Endodermal cell (in vitro differentiated cells): ENCODE data around the gene PIK3C3. TPM values are rescaled to one million over a fixed set of nuclear protein-coding genes. Genes with fewer than 3 reads are reported as not detected.

Experiments used
- DNase-seq: peaks from one replicate; pipeline ENCODE4 v3.0.0-alpha.2; 2017
- H3K27ac ChIP-seq: 2 replicates; pipeline ENCODE4 v1.5.1; 2013; ENCODE audit warnings: mild to moderate bottlenecking, low read depth, low read length, moderate library complexity
- H3K27me3 ChIP-seq: 2 replicates; pipeline ENCODE4 v1.6.1; 2013; ENCODE audit warnings: mild to moderate bottlenecking, low read length, moderate library complexity; ENCODE audit not compliant: insufficient read depth, control insufficient read depth, poor library complexity, severe bottlenecking
- H3K36me3 ChIP-seq: 2 replicates; pipeline ENCODE4 v1.7.0; 2013; ENCODE audit warnings: mild to moderate bottlenecking, low read length, moderate library complexity; ENCODE audit not compliant: control insufficient read depth, insufficient read depth
- H3K4me1 ChIP-seq: one replicate; pipeline ENCODE4 v1.7.0; 2013; ENCODE audit warnings: low read length; ENCODE audit not compliant: control insufficient read depth, insufficient read depth
- H3K4me3 ChIP-seq: 2 replicates; pipeline ENCODE4 v1.5.1; 2013; ENCODE audit warnings: mild to moderate bottlenecking, low read length, moderate library complexity
- H3K9ac ChIP-seq: 2 replicates; pipeline ENCODE4 v1.6.1; 2013; ENCODE audit warnings: mild to moderate bottlenecking, low read length, moderate library complexity; ENCODE audit not compliant: poor library complexity, severe bottlenecking; ENCODE audit errors: extremely low read depth
- H3K9me3 ChIP-seq: 2 replicates; pipeline ENCODE4 v1.6.1; 2013; ENCODE audit warnings: mild to moderate bottlenecking, low read length, moderate library complexity; ENCODE audit not compliant: control insufficient read depth
- H3K27ac Mint-ChIP-seq: 2 replicates; pipeline ENCODE4 v1.8.0; 2020; ENCODE audit warnings: mixed read lengths
- H3K27me3 Mint-ChIP-seq: 2 replicates; pipeline ENCODE4 v1.8.0; 2021; ENCODE audit warnings: mild to moderate bottlenecking, mixed read lengths; ENCODE audit not compliant: insufficient read depth
- H3K36me3 Mint-ChIP-seq: 2 replicates; pipeline ENCODE4 v1.8.0; 2020; ENCODE audit warnings: low read depth, mixed read lengths
- H3K4me1 Mint-ChIP-seq: 2 replicates; pipeline ENCODE4 v1.8.0; 2020; ENCODE audit warnings: mixed read lengths
- H3K4me3 Mint-ChIP-seq: 2 replicates; pipeline ENCODE4 v1.8.0; 2020; ENCODE audit warnings: mild to moderate bottlenecking, moderate library complexity, mixed read lengths
- H3K9me3 Mint-ChIP-seq: 2 replicates; pipeline ENCODE4 v1.8.0; 2020; ENCODE audit warnings: mild to moderate bottlenecking, mixed read lengths
- WGBS, 2 experiments: methylation state at CpG; one replicate each; pipeline versions ENCODE4 v1.1.5 to v1.1.7; 2013; ENCODE audit warnings: missing lambda C conversion rate in 2 of 2, mixed read lengths in 1 of 2; ENCODE audit not compliant: insufficient coverage in 1 of 2, insufficient read length in 1 of 2; 5-methylcytosine and 5-hydroxymethylcytosine counted together
- total RNA-seq, 2 donors: library from RNA; stranded (reverse); fragmentation: NEBNext Ultra II Directional in 1 of 2; extraction: Animal tissue kit (Norgen Biotek cat#: 25700) in 1 of 2; gene quantifications; 2 replicates in 1 of 2; 3 replicates in 1 of 2; pipeline ENCODE4 v1.2.1, GENCODE V29; 2021
- TF ChIP-seq, protein P1 (sequence below): fragments of 200-600 bp; sonication (generic); conservative IDR thresholded peaks from 2 replicates; pipeline ENCODE4 v1.5.0; 2021; ENCODE audit warnings: antibody characterized with exemption, mild to moderate bottlenecking

PIK3C3 gene
- total RNA-seq, 2 donors from 2014 or later: 47.0 to 64.8 TPM

DNA sequence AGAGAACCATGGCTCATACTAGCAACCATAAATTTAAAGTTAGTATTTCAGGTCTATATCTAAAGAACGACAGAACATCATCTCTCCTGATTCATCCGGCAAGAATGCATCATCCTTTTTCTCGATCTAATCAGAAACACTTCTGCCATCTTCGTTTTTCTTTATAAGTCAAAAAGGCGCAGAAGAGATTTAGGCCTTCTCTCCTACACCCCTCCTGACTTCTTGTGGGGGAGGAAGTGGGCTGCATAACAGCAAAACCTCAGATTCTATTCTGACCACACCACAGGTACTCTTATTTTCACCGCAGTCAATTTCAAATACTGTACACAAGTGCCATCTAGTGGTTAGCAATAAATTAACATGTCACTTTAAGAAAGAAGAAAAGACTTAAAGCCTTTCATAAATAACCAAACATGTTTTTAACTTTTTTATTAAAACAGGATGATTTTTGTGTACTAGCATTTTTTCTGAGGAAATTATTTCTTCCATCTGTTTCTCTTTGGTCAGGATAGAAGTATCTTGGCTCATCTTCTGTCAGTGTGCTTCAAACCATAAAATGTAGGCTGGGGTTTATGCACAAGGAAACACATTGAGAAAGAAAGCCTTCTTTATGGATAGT, 48.4 kb upstream of the PIK3C3 start:
- H3K4me1 Mint-ChIP-seq: peaks cover 11% of the 10 kb centered on the region
- no peaks in the 10 kb centered on the region for H3K9me3 Mint-ChIP-seq
- WGBS, 2 experiments: 49% methylated on average over 6 of the region's 6 CpGs; no CpG with 5 or more reads in 1 of the 2 experiments
- no peak overlapping the region for H3K27ac Mint-ChIP-seq
- Histone ChIP-seq H3K9ac (no peak overlapping the region), H3K36me3 (no peaks in the 10 kb centered on the region), H3K27me3 (peaks cover 26% of the 10 kb centered on the region), H3K4me3 (no peak overlapping the region), H3K4me1 (peaks cover 3% of the 10 kb centered on the region), H3K9me3 (no peaks in the 10 kb centered on the region), H3K27ac (no peak overlapping the region)
- DNase-seq: no peak
- no peak overlapping the region for H3K4me3 Mint-ChIP-seq
- TF ChIP-seq, protein P1, sequence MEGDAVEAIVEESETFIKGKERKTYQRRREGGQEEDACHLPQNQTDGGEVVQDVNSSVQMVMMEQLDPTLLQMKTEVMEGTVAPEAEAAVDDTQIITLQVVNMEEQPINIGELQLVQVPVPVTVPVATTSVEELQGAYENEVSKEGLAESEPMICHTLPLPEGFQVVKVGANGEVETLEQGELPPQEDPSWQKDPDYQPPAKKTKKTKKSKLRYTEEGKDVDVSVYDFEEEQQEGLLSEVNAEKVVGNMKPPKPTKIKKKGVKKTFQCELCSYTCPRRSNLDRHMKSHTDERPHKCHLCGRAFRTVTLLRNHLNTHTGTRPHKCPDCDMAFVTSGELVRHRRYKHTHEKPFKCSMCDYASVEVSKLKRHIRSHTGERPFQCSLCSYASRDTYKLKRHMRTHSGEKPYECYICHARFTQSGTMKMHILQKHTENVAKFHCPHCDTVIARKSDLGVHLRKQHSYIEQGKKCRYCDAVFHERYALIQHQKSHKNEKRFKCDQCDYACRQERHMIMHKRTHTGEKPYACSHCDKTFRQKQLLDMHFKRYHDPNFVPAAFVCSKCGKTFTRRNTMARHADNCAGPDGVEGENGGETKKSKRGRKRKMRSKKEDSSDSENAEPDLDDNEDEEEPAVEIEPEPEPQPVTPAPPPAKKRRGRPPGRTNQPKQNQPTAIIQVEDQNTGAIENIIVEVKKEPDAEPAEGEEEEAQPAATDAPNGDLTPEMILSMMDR: peak; percentile 84
- no peaks in the 10 kb centered on the region for H3K27me3 Mint-ChIP-seq
- H3K36me3 Mint-ChIP-seq: no peaks in the 10 kb centered on the region

DNA sequence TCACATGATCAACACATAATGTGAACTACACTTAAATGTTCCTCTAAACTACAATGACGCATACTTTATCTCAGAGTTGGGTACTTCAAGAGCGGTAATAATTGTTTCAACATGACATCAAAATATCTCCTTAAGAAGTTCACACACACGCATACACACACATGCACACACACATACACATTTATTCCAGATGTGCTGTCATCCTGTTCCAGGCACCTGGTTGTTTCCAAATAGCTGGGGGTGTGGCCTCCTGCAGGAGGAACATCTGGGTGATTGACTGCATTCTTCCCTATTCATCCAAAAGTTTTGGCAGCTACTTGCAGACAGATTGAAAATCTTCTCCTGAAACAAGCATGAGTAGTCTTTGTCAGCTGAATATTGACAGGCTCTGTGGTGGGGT, 37.9 kb upstream of the PIK3C3 start:
- Mint-ChIP-seq H3K36me3 (no peaks in the 10 kb centered on the region), H3K4me3 (no peak overlapping the region), H3K27ac (no peak overlapping the region), H3K9me3 (no peaks in the 10 kb centered on the region), H3K27me3 (no peaks in the 10 kb centered on the region), H3K4me1 (peaks cover 27% of the 10 kb centered on the region)
- H3K4me3 ChIP-seq: no peak overlapping the region
- H3K27me3 ChIP-seq: no peaks in the 10 kb centered on the region
- no peak overlapping the region for H3K27ac ChIP-seq
- peaks cover 3% of the 10 kb centered on the region for H3K4me1 ChIP-seq
- no peak overlapping the region for H3K9ac ChIP-seq
- WGBS, 2 experiments: 93 to 100% methylated on average over 2 to 3 of the region's 3 CpGs
- no peaks in the 10 kb centered on the region for H3K36me3 ChIP-seq
- TF ChIP-seq, protein P1: no peak
- DNase-seq: no peak
- no peaks in the 10 kb centered on the region for H3K9me3 ChIP-seq

DNA sequence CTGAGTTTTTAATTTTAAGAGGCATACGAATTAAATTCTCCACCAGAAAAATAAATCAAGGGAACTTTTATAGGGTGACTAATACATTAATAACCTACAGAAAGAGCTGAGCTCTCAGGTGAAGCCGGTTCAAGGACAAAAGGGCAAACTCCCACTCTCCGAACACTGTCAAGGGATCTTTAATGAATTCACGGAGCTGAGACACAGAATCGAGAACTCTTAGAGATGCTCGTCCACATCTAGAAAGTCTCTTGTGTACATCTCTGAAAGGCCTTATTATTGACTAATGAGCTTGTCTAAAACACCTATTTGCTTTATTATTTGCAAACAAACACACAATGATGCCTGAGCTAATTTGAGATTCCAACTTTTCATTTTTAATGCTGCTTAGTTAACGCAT, 33.3 kb upstream of the PIK3C3 start:
- H3K4me1 Mint-ChIP-seq: peaks cover 7% of the 10 kb centered on the region
- Histone ChIP-seq H3K27me3 (no peaks in the 10 kb centered on the region), H3K27ac (no peak overlapping the region), H3K9ac (no peak overlapping the region), H3K4me1 (no peaks in the 10 kb centered on the region), H3K9me3 (no peaks in the 10 kb centered on the region), H3K4me3 (no peak overlapping the region), H3K36me3 (no peaks in the 10 kb centered on the region)
- no peaks in the 10 kb centered on the region for H3K27me3 Mint-ChIP-seq
- H3K36me3 Mint-ChIP-seq: no peaks in the 10 kb centered on the region
- WGBS, 2 experiments: 92 to 95% methylated on average over 6 of the region's 7 CpGs
- TF ChIP-seq, protein P1: no peak
- H3K4me3 Mint-ChIP-seq: no peak overlapping the region
- no peak overlapping the region for H3K27ac Mint-ChIP-seq
- no peaks in the 10 kb centered on the region for H3K9me3 Mint-ChIP-seq
- no peak for DNase-seq
